ENCODE measurements around the gene ZKSCAN8. TPM values are rescaled to one million over a fixed set of nuclear protein-coding genes. Genes with fewer than 3 reads are reported as not detected.

The ZKSCAN8 gene
- total RNA-seq, result 5.5 and 7.0 TPM in 2 replicates

GRCh38 chr6:28141500-28142329 lies at the start of gene ZKSCAN8:
Gene ZKSCAN8, plus strand, starts transcription at chr6:28141883. Its CDS starts 6,525 bp downstream, at chr6:28148408.

GRCh38 chr6:28124350-28124970 lies 17.2 kb upstream of the ZKSCAN8 start, which contains the start of gene ZSCAN16:
Gene ZSCAN16, plus strand, starts transcription at chr6:28124609. Its CDS starts 835 bp downstream, at chr6:28125444.

Other genes starting within 250 kb of the ZKSCAN8 start
- not detected in 2 replicates for gene OR2B2, start 229.5 kb upstream of the ZKSCAN8 start, total RNA-seq
- not detected in 2 replicates for gene OR2B6, start 184.6 kb upstream of the ZKSCAN8 start, total RNA-seq
- 0.20 and 0.49 TPM in 2 replicates for gene ZNF165, start 61.3 kb upstream of the ZKSCAN8 start, total RNA-seq
- 2.9 and 3.4 TPM in 2 replicates for gene ZSCAN16, start 17.3 kb upstream of the ZKSCAN8 start, total RNA-seq
- gene ZSCAN9, start 83.4 kb downstream of the ZKSCAN8 start, total RNA-seq, result 7.2 and 8.0 TPM in 2 replicates
- gene ZKSCAN4, start 110.4 kb downstream of the ZKSCAN8 start, total RNA-seq, result 2.1 TPM in 2 replicates
- 0.53 and 1.3 TPM in 2 replicates for gene NKAPL, start 117.4 kb downstream of the ZKSCAN8 start, total RNA-seq
- 7.6 and 18.6 TPM in 2 replicates for gene ZSCAN26, start 125.3 kb downstream of the ZKSCAN8 start, total RNA-seq
- gene PGBD1, start 139.7 kb downstream of the ZKSCAN8 start, total RNA-seq, result 6.7 and 8.0 TPM in 2 replicates
- gene ZSCAN31, start 194.3 kb downstream of the ZKSCAN8 start, total RNA-seq, result 9.1 and 9.3 TPM in 2 replicates
- 2.6 and 3.1 TPM in 2 replicates for gene ZKSCAN3, start 208.1 kb downstream of the ZKSCAN8 start, total RNA-seq

All from mammary microvascular endothelial cell (primary cell).